Mesenchymal stem cell (in vitro differentiated cells and primary cell): ENCODE results near the gene CREB3L1.
A peak's percentile ranks its signal among the peaks of the same experiment; 100 is the strongest.

Experiments
- DNase-seq: peaks from one replicate; pipeline ENCODE4 v3.0.0-alpha.2; 2013
- H2AFZ ChIP-seq: one replicate; pipeline ENCODE4 v1.6.1; 2013; ENCODE audit warnings: low read depth, mild to moderate bottlenecking, control low read depth, inconsistent platforms, low read length, moderate library complexity
- H2AK5ac ChIP-seq: 2 replicates; pipeline ENCODE4 v1.6.1; 2013; ENCODE audit warnings: low read length, moderate library complexity, mild to moderate bottlenecking, inconsistent platforms; ENCODE audit not compliant: severe bottlenecking
- H2BK120ac ChIP-seq: one replicate; pipeline ENCODE4 v1.6.1; 2013; ENCODE audit warnings: low read depth, mild to moderate bottlenecking, inconsistent platforms, low read length, moderate library complexity
- H2BK12ac ChIP-seq, 2 experiments: one replicate each; pipeline ENCODE4 v1.6.1; 2013; ENCODE audit warnings: inconsistent platforms in 2 of 2, low read length in 2 of 2, mild to moderate bottlenecking in 2 of 2, moderate library complexity in 2 of 2, control low read depth in 1 of 2
- H2BK15ac ChIP-seq: one replicate; pipeline ENCODE4 v1.6.1; 2013; ENCODE audit warnings: mild to moderate bottlenecking, low read depth, inconsistent platforms; ENCODE audit not compliant: poor library complexity, severe bottlenecking
- H2BK5ac ChIP-seq: 2 replicates; pipeline ENCODE4 v1.6.1; 2013; ENCODE audit warnings: low read depth, mild to moderate bottlenecking, low read length, control low read depth, inconsistent platforms; ENCODE audit not compliant: poor library complexity, severe bottlenecking
- H3K14ac ChIP-seq, 2 experiments: one replicate each; pipeline ENCODE4 v1.6.1; 2013; ENCODE audit warnings: inconsistent platforms in 2 of 2, low read length in 2 of 2, control low read depth in 1 of 2, mild to moderate bottlenecking in 1 of 2, moderate library complexity in 1 of 2
- H3K18ac ChIP-seq, 2 experiments: one replicate each; pipeline ENCODE4 v1.6.1; 2013; ENCODE audit warnings: inconsistent platforms in 2 of 2, low read length in 2 of 2, control low read depth in 1 of 2, low read depth in 1 of 2, mild to moderate bottlenecking in 1 of 2
- H3K23ac ChIP-seq, 2 experiments: one replicate each; pipeline ENCODE4 v1.6.1; 2013; ENCODE audit warnings: inconsistent platforms in 2 of 2, low read length in 2 of 2, mild to moderate bottlenecking in 2 of 2, moderate library complexity in 2 of 2, control low read depth in 1 of 2
- H3K27ac ChIP-seq: 2 replicates; pipeline ENCODE4 v1.5.1; 2013; ENCODE audit warnings: mild to moderate bottlenecking, moderate library complexity, low read length, control low read depth, inconsistent platforms; ENCODE audit not compliant: poor library complexity, severe bottlenecking
- H3K27me3 ChIP-seq, 2 experiments: 2 replicates each; pipeline versions ENCODE4 v1.6.1 to v1.7.0; 2013; ENCODE audit warnings: low read length in 2 of 2, mild to moderate bottlenecking in 2 of 2, moderate library complexity in 2 of 2, control low read depth in 1 of 2, inconsistent platforms in 1 of 2; ENCODE audit not compliant: control insufficient read depth in 1 of 2, insufficient read depth in 1 of 2
- H3K36me3 ChIP-seq, 2 experiments: 2 replicates each; pipeline versions ENCODE4 v1.6.1 to v1.7.0; 2013; ENCODE audit warnings: low read length in 2 of 2, control low read depth in 1 of 2, inconsistent platforms in 1 of 2, low read depth in 1 of 2, mild to moderate bottlenecking in 1 of 2; ENCODE audit not compliant: insufficient read depth in 2 of 2, control insufficient read depth in 1 of 2
- H3K4ac ChIP-seq, 2 experiments: one replicate each; pipeline ENCODE4 v1.6.1; 2013; ENCODE audit warnings: inconsistent platforms in 2 of 2, low read length in 2 of 2, mild to moderate bottlenecking in 2 of 2, moderate library complexity in 2 of 2, control low read depth in 1 of 2, low read depth in 1 of 2
- H3K4me1 ChIP-seq: 2 replicates; pipeline ENCODE4 v1.6.1; 2013; ENCODE audit warnings: low read depth, low read length, control low read depth; ENCODE audit not compliant: control insufficient read depth, insufficient read depth
- H3K4me2 ChIP-seq: 2 replicates; pipeline ENCODE4 v1.6.1; 2013; ENCODE audit warnings: low read length, mild to moderate bottlenecking, inconsistent platforms; ENCODE audit not compliant: poor library complexity, severe bottlenecking
- H3K4me3 ChIP-seq, 2 experiments: 2 replicates each; pipeline versions ENCODE4 v1.5.1 to v1.7.0; 2013; ENCODE audit warnings: low read length in 2 of 2, mild to moderate bottlenecking in 2 of 2, control low read depth in 1 of 2, low read depth in 1 of 2; ENCODE audit not compliant: insufficient read depth in 1 of 2
- H3K79me1 ChIP-seq: replicated peaks from 2 replicates; pipeline ENCODE4 v1.6.1; 2013; ENCODE audit warnings: mild to moderate bottlenecking, control low read depth, low read length, inconsistent platforms; ENCODE audit not compliant: poor library complexity, severe bottlenecking
- H3K9ac ChIP-seq: 2 replicates; pipeline ENCODE4 v1.7.0; 2013; ENCODE audit warnings: mild to moderate bottlenecking, low read length, moderate library complexity
- H3K9me3 ChIP-seq: 2 replicates; pipeline ENCODE4 v1.7.0; 2013; ENCODE audit warnings: mild to moderate bottlenecking, low read length; ENCODE audit not compliant: control insufficient read depth
- H4K8ac ChIP-seq: one replicate; pipeline ENCODE4 v1.6.1; 2013; ENCODE audit warnings: inconsistent platforms, mild to moderate bottlenecking, low read length, moderate library complexity
- H4K91ac ChIP-seq: one replicate; pipeline ENCODE4 v1.6.1; 2013; ENCODE audit warnings: mild to moderate bottlenecking, low read length, inconsistent platforms
- WGBS: methylation state at CpG from one replicate; pipeline ENCODE4 v1.1.7; 2013; ENCODE audit warnings: mixed read lengths; 5-methylcytosine and 5-hydroxymethylcytosine counted together

CREB3L1 gene

DNA sequence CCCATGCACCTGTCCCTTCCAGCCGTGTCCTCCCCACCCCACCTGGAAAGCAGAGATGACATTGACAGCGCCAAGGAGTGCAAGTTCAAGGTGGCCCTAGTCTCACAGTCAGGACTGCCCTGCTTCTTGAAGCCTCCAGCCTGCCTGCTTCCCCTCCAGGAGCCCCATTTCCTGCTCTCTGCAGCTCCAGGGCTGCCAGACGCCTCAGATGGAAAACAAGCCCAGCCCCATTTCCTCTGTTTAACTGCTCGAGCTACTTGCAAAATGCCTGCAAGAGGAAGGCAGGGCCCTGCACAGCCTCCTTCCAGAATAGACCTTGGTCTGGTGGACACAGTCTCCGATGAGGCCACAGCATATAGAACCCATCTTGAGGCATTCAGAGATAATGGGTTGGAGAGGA lies 64.8 kb downstream of the CREB3L1 start:
- DNase-seq, result peak; percentile 42
- no peaks in the 10 kb centered on the region for H3K79me1 ChIP-seq
- peaks cover 25% of the 10 kb centered on the region for H3K4me1 ChIP-seq
- peak overlapping the region in 1 of 2 experiments; percentile 90 for H3K14ac ChIP-seq
- peaks cover 0 to 42% of the 10 kb centered on the region in 2 experiments for H3K27me3 ChIP-seq
- H2BK12ac ChIP-seq, result peak overlapping the region; percentile 69 to 81
- H2AFZ ChIP-seq, result no peak overlapping the region
- peak overlapping the region; percentile 71 for H2BK120ac ChIP-seq
- no peaks in the 10 kb centered on the region for H3K9me3 ChIP-seq
- 25% methylated on average over 5 of the region's 5 CpGs for WGBS
- no peak overlapping the region for H2AK5ac ChIP-seq
- no peaks in the 10 kb centered on the region for H3K36me3 ChIP-seq
- H3K18ac ChIP-seq, result peak overlapping the region; percentile 42 to 70
- H2BK5ac ChIP-seq, result no peak overlapping the region
- peak overlapping the region; percentile 78 for H4K8ac ChIP-seq
- H3K4me2 ChIP-seq, result no peak overlapping the region
- no peak overlapping the region for H3K9ac ChIP-seq
- H3K4me3 ChIP-seq, result no peak overlapping the region
- peak overlapping the region; percentile 65 for H4K91ac ChIP-seq
- peak overlapping the region; percentile 71 for H2BK15ac ChIP-seq
- no peak overlapping the region for H3K23ac ChIP-seq
- H3K4ac ChIP-seq, result peak overlapping the region; percentile 5 to 33
- no peak overlapping the region for H3K27ac ChIP-seq

- H3K18ac ChIP-seq, result peak overlapping the region in 1 of 2 experiments; percentile 47
- peak overlapping the region; percentile 39 for H2BK120ac ChIP-seq
- no peak overlapping the region for H2BK12ac ChIP-seq
- no peak overlapping the region for H3K27ac ChIP-seq
- H3K4me2 ChIP-seq, result no peak overlapping the region
- no peak for DNase-seq
- 89% methylated on average over 3 of the region's 3 CpGs for WGBS
- no peak overlapping the region for H4K91ac ChIP-seq
- H2AK5ac ChIP-seq, result no peak overlapping the region
- peaks cover 0 to 42% of the 10 kb centered on the region in 2 experiments for H3K27me3 ChIP-seq
- no peaks in the 10 kb centered on the region for H3K36me3 ChIP-seq
- H4K8ac ChIP-seq, result no peak overlapping the region
- no peak overlapping the region for H2AFZ ChIP-seq
- H3K4me1 ChIP-seq, result peaks cover 30% of the 10 kb centered on the region
- no peak overlapping the region for H3K4me3 ChIP-seq
- no peak overlapping the region for H2BK5ac ChIP-seq
- no peak overlapping the region for H3K14ac ChIP-seq
- H3K9ac ChIP-seq, result no peak overlapping the region
- H3K4ac ChIP-seq, result no peak overlapping the region
- no peak overlapping the region for H3K23ac ChIP-seq
- H2BK15ac ChIP-seq, result no peak overlapping the region
- H3K79me1 ChIP-seq, result peaks cover 6% of the 10 kb centered on the region
- no peaks in the 10 kb centered on the region for H3K9me3 ChIP-seq
These were observed 66.1 kb downstream of the CREB3L1 start for GRCh38 chr11:46343520-46343919.

DNA sequence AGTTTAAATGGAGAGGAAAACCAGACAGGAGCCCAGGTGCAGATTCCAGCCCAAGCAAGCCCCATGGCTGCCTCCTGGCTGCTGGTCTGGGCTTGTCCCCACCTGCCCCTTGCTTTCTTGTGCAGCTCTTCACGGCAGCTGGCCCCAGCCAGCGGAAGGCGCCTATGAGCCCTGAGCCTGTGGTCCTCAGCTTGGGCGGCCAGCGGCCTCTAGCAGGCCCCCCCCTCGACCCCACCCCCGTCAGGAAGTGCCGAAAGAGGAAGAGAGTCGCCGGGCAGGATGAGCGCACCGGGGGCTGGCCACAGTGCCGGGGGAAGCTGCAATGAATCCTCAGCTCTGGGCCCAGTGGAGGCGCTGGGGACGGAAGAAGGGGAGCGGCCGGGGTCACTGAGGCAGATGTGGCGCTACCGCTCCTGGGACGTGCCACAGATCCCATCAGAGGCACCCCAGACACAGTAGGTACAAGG lies 67.7 kb downstream of the CREB3L1 start:
- Histone ChIP-seq H3K36me3 (no peaks in the 10 kb centered on the region), H3K79me1 (peaks cover 8% of the 10 kb centered on the region), H3K4me1 (peaks cover 27% of the 10 kb centered on the region), H2BK120ac (no peak overlapping the region), H2BK5ac (no peak overlapping the region), H4K8ac (peak overlapping the region; percentile 29), H2AK5ac (no peak overlapping the region), H2AFZ (peak overlapping the region; percentile 80), H2BK15ac (peak overlapping the region; percentile 17), H3K18ac (peak overlapping the region; percentile 34 to 91), H3K14ac (peak overlapping the region in 1 of 2 experiments; percentile 82), H3K9me3 (no peaks in the 10 kb centered on the region), H3K23ac (no peak overlapping the region), H3K27me3 (peaks cover 0 to 37% of the 10 kb centered on the region in 2 experiments), H3K27ac (no peak overlapping the region), H3K9ac (no peak overlapping the region), H3K4me3 (no peak overlapping the region), H4K91ac (peak overlapping the region; percentile 63), H2BK12ac (peak overlapping the region in 1 of 2 experiments; percentile 80), H3K4ac (peak overlapping the region; percentile 39 to 83), H3K4me2 (no peak overlapping the region)
- DNase-seq, result no peak
- WGBS, result 36% methylated on average over 20 of the region's 20 CpGs

DNA sequence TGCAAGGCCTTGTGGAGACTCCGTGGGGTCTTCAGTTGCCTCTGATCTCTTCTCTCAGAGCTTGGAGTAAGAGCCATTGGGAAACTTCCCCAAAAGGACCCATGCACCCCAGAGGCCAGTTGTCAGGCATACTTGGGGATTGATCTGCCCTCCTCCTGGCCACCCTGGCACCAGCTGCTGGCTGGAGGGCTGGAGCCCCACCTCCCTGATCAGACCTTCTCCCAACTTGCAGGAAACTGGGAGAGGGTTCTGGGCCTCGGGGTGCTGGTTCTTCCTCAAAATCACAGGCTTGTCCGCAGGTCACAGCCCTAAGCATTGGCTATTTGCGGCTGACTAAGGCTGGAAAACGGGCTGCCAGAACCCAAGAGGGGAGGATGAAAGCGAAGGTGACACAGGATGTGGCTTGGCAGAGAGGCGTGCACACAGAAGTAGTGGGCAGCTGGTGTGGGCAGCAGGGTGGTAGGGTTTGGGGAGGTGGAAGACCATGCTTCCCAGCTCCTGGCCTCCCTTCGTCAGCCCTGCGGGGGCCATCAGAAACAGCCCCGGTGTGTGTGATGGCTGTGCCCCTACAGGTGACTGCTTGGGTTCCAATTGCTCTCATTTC lies 68.5 kb downstream of the CREB3L1 start:
- Histone ChIP-seq H3K27ac (no peak overlapping the region), H3K36me3 (peaks cover 0 to 4% of the 10 kb centered on the region in 2 experiments), H3K4me1 (peaks cover 27% of the 10 kb centered on the region), H2BK12ac (peak overlapping the region in 1 of 2 experiments; percentile 63), H3K14ac (no peak overlapping the region), H2BK5ac (no peak overlapping the region), H2AFZ (no peak overlapping the region), H3K4me3 (no peak overlapping the region), H3K4me2 (no peak overlapping the region), H3K4ac (peak overlapping the region in 1 of 2 experiments; percentile 40), H3K9ac (no peak overlapping the region), H2BK15ac (no peak overlapping the region), H3K9me3 (no peaks in the 10 kb centered on the region), H3K27me3 (peaks cover 0 to 30% of the 10 kb centered on the region in 2 experiments), H4K91ac (peak overlapping the region; percentile 80), H3K18ac (no peak overlapping the region), H4K8ac (no peak overlapping the region), H2BK120ac (peak overlapping the region; percentile 1), H2AK5ac (no peak overlapping the region), H3K23ac (no peak overlapping the region), H3K79me1 (peaks cover 12% of the 10 kb centered on the region)
- WGBS, result 92% methylated on average over 10 of the region's 10 CpGs
- no peak for DNase-seq
